ENCODE results near the gene TINCR. TPM values are rescaled to one million over a fixed set of nuclear protein-coding genes. Genes with fewer than 3 reads are reported as not detected.

Gene TINCR
- total RNA-seq, 1 experiment from 2014 or later = not detected

- H3K27ac ChIP-seq = no peak overlapping the region
- DNase-seq = no peak
- no peaks in the 10 kb centered on the region for H3K9me3 ChIP-seq (replicated peaks)
- H3K4me1 ChIP-seq = no peaks in the 10 kb centered on the region
- H3K27me3 ChIP-seq = no peaks in the 10 kb centered on the region
- no peak overlapping the region for H3K4me3 ChIP-seq
- H3K36me3 ChIP-seq = peaks cover 90% of the 10 kb centered on the region
These were observed 25.8 kb upstream of the TINCR start for GRCh38 chr19:5593343-5594255.

GRCh38 chr19:5592531-5593342 lies 25.0 kb upstream of the TINCR start:
- Histone ChIP-seq H3K36me3 (peaks cover 88% of the 10 kb centered on the region), H3K4me1 (no peaks in the 10 kb centered on the region), H3K27me3 (no peaks in the 10 kb centered on the region), H3K4me3 (no peak overlapping the region), H3K27ac (no peak overlapping the region), H3K9me3 (replicated peaks) (no peaks in the 10 kb centered on the region)
- no peak for DNase-seq

- no peak for DNase-seq
- Histone ChIP-seq H3K9me3 (replicated peaks) (no peaks in the 10 kb centered on the region), H3K4me3 (no peak overlapping the region), H3K27ac (no peak overlapping the region), H3K27me3 (no peaks in the 10 kb centered on the region), H3K36me3 (peaks cover 83% of the 10 kb centered on the region), H3K4me1 (peaks cover 7% of the 10 kb centered on the region; the same call in 1 of the 2 replicates)
These were observed 23.7 kb upstream of the TINCR start for GRCh38 chr19:5591476-5591875.

GRCh38 chr19:5590865-5591154 lies 23.1 kb upstream of the TINCR start:
- no peaks in the 10 kb centered on the region for H3K9me3 ChIP-seq (replicated peaks)
- no peak overlapping the region for H3K4me3 ChIP-seq
- H3K27ac ChIP-seq = no peak overlapping the region
- H3K4me1 ChIP-seq = peaks cover 13% of the 10 kb centered on the region; the same call in 1 of the 2 replicates
- no peak for DNase-seq
- H3K27me3 ChIP-seq = no peaks in the 10 kb centered on the region
- peaks cover 76% of the 10 kb centered on the region for H3K36me3 ChIP-seq

GRCh38 chr19:5590151-5590864 lies 22.6 kb upstream of the TINCR start:
- Histone ChIP-seq H3K4me3 (no peak overlapping the region), H3K9me3 (replicated peaks) (no peaks in the 10 kb centered on the region), H3K36me3 (peaks cover 71% of the 10 kb centered on the region), H3K27ac (no peak overlapping the region), H3K27me3 (no peaks in the 10 kb centered on the region), H3K4me1 (peaks cover 18% of the 10 kb centered on the region; the same call in 1 of the 2 replicates)
- DNase-seq = no peak

- no peak overlapping the region for H3K4me3 ChIP-seq
- DNase-seq = no peak
- peaks cover 59% of the 10 kb centered on the region for H3K36me3 ChIP-seq
- H3K4me1 ChIP-seq = peaks cover 20% of the 10 kb centered on the region; the same call in 1 of the 2 replicates
- no peaks in the 10 kb centered on the region for H3K27me3 ChIP-seq
- no peak overlapping the region for H3K27ac ChIP-seq
- no peaks in the 10 kb centered on the region for H3K9me3 ChIP-seq (replicated peaks)
These were observed 21.3 kb upstream of the TINCR start for GRCh38 chr19:5588906-5589676.

GRCh38 chr19:5588441-5588840 lies 20.7 kb upstream of the TINCR start:
- Histone ChIP-seq H3K27ac (no peak overlapping the region), H3K4me1 (peaks cover 20% of the 10 kb centered on the region; the same call in 1 of the 2 replicates), H3K27me3 (no peaks in the 10 kb centered on the region), H3K9me3 (replicated peaks) (no peaks in the 10 kb centered on the region), H3K36me3 (peaks cover 54% of the 10 kb centered on the region), H3K4me3 (no peak overlapping the region)
- no peak for DNase-seq

GRCh38 chr19:5587661-5588060 lies 19.9 kb upstream of the TINCR start:
- no peak for DNase-seq
- Histone ChIP-seq H3K9me3 (replicated peaks) (no peaks in the 10 kb centered on the region), H3K27ac (no peak overlapping the region), H3K27me3 (no peaks in the 10 kb centered on the region), H3K4me3 (no peak overlapping the region), H3K36me3 (peaks cover 46% of the 10 kb centered on the region), H3K4me1 (peaks cover 20% of the 10 kb centered on the region; the same call in 1 of the 2 replicates)

- Histone ChIP-seq H3K9me3 (replicated peaks) (no peaks in the 10 kb centered on the region), H3K27me3 (no peaks in the 10 kb centered on the region), H3K36me3 (peaks cover 41% of the 10 kb centered on the region), H3K27ac (no peak overlapping the region), H3K4me1 (peaks cover 20% of the 10 kb centered on the region; the same call in 1 of the 2 replicates), H3K4me3 (no peak overlapping the region)
- no peak for DNase-seq
These were observed 19.3 kb upstream of the TINCR start for GRCh38 chr19:5587071-5587455.

GRCh38 chr19:5586300-5587070 lies 18.7 kb upstream of the TINCR start:
- Histone ChIP-seq H3K9me3 (replicated peaks) (no peaks in the 10 kb centered on the region), H3K4me3 (peak overlapping the region; percentile 11), H3K4me1 (peaks cover 20% of the 10 kb centered on the region; the same call in 1 of the 2 replicates), H3K27me3 (no peaks in the 10 kb centered on the region), H3K36me3 (peaks cover 35% of the 10 kb centered on the region), H3K27ac (peak overlapping the region; percentile 53)
- no peak for DNase-seq

GRCh38 chr19:5585461-5586299 lies 17.9 kb upstream of the TINCR start:
- Histone ChIP-seq H3K4me1 (peaks cover 20% of the 10 kb centered on the region; the same call in 1 of the 2 replicates), H3K27ac (peak overlapping the region; percentile 53), H3K4me3 (peak overlapping the region; percentile 11), H3K27me3 (no peaks in the 10 kb centered on the region), H3K36me3 (peaks cover 29% of the 10 kb centered on the region), H3K9me3 (replicated peaks) (no peaks in the 10 kb centered on the region)
- peak; percentile 85 to 86 for DNase-seq

GRCh38 chr19:5580161-5580571 lies 12.4 kb upstream of the TINCR start:
- peak; percentile 59 to 67 for DNase-seq
- peaks cover under 1% of the 10 kb centered on the region; the same call in 1 of the 2 replicates for H3K4me1 ChIP-seq
- H3K36me3 ChIP-seq = no peaks in the 10 kb centered on the region
- no peaks in the 10 kb centered on the region for H3K9me3 ChIP-seq (replicated peaks)
- no peaks in the 10 kb centered on the region for H3K27me3 ChIP-seq
- H3K4me3 ChIP-seq = no peak overlapping the region
- H3K27ac ChIP-seq = no peak overlapping the region

GRCh38 chr19:5579697-5580096 lies 11.9 kb upstream of the TINCR start:
- Histone ChIP-seq H3K27ac (no peak overlapping the region), H3K4me1 (no peaks in the 10 kb centered on the region; the same call in 1 of the 2 replicates), H3K4me3 (no peak overlapping the region), H3K27me3 (no peaks in the 10 kb centered on the region), H3K36me3 (no peaks in the 10 kb centered on the region), H3K9me3 (replicated peaks) (no peaks in the 10 kb centered on the region)
- no peak for DNase-seq

Measured in SJCRH30 (cell line).